ENCODE measurements around the gene PKD1. TPM values are rescaled to one million over a fixed set of nuclear protein-coding genes. Genes with fewer than 3 reads are reported as not detected.
"Not testable (repeated sequence)": the region's sequence is repeated elsewhere in the genome, so short reads cannot be mapped to it uniquely, and the experiment has no call there.

Gene PKD1
- total RNA-seq, 1 donor from 2014 or later: 78.4 TPM

DNA sequence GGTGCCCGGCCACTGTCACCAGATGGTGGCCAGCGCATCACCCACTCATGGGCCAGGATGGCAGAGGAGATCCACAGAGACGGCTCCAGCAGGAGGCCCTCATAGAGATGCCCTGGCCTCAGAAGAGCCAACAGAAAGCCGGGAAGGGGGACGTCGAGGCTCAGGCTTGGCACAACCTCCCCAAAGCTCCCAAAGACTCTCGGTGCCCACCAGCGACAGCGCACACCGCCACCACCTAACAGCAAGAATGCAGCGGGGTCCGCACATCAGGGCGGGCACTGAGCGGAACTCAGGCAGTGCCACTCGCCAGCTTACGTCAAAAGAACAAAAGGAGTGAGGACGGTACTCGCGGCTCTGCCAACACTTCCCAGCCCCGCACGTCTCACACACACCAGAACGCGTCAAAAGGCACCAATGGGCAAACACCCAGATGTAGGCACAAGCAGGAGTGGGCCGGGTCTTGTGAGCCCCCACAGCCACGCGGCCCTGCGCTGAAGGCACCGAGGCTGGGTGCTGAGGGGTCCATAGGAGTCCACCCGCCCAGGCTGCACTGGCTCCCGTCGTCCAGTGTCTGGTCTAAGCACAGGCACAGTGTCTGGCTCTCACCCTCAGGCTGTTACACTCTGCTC lies 8.7 kb downstream of the PKD1 start:
- intact Hi-C loops (cut with micrococcal nuclease): not testable (repeated sequence)

GRCh38 chr16:2126161-2126743 lies 9.4 kb downstream of the PKD1 start:
- intact Hi-C loops (cut with micrococcal nuclease): not testable (repeated sequence)

GRCh38 chr16:2125609-2126008 lies 10.1 kb downstream of the PKD1 start:
- intact Hi-C loops (cut with micrococcal nuclease): not testable (repeated sequence)

GRCh38 chr16:2124694-2125444 lies 10.8 kb downstream of the PKD1 start:
- intact Hi-C loops (cut with micrococcal nuclease): not testable (repeated sequence)

- intact Hi-C loops (cut with micrococcal nuclease): not testable (repeated sequence)
These were observed 11.4 kb downstream of the PKD1 start for GRCh38 chr16:2124377-2124693.

DNA sequence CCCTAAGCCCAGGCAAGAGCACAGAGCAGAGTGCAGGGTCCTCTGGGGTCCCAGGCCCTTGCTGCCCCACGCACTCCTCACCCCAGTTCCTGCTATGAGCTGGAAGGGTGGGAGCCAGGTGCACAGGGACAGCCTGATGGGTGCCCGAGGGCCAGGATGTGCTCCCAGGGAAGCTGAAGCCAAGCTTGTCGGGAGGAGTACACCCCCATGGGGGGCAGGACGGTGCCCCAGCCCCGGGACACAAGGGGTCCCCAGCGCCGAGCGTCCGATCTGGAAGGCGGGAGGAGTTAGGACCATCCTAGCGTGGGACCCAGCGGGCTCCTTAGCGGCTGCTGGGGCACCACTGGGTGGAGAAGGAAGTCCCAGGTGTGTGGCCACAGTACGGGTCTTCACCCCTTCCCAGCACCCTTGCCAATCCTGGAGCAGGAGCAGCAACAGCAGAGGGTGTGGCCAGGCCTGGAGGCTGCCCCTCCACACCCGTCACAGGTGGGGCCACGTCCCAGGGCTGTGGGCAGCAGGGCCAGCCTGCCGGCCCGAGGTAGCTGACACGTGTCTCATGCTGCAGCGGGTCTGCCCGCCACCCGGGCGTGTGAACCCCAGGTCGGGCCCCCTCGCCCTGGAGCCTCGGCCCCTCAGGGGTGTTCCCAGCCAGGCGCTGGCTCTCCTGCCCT lies 11.9 kb downstream of the PKD1 start:
- intact Hi-C loops (cut with micrococcal nuclease): not testable (repeated sequence)

GRCh38 chr16:2122934-2123683 lies 12.6 kb downstream of the PKD1 start:
- intact Hi-C loops (cut with micrococcal nuclease): not testable (repeated sequence)

DNA sequence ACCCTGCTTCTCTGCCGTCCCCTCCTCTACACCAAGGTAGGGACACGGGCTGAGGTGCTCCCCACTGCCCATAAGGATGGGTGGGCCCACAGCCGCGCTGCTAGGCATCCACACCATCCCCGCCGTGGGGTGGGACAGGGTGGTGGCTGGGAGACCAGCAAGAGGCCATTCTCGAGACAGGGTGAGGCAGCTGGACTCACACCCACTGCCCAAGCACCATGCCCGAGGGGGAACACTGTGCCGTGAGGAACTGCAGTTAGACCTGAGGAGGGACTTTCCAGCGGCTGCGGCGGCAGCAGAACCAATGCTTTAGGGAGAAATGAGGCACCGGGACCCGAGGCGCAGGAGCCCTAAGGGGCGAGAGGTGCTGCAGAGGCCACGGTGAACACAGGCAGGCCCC lies 13.3 kb downstream of the PKD1 start:
- intact Hi-C loops (cut with micrococcal nuclease): no loop called here

GRCh38 chr16:2121853-2122252 lies 13.8 kb downstream of the PKD1 start:
- intact Hi-C loops (cut with micrococcal nuclease): no loop called here

GRCh38 chr16:2121325-2121724 lies 14.4 kb downstream of the PKD1 start:
- intact Hi-C loops (cut with micrococcal nuclease): not testable (repeated sequence)

DNA sequence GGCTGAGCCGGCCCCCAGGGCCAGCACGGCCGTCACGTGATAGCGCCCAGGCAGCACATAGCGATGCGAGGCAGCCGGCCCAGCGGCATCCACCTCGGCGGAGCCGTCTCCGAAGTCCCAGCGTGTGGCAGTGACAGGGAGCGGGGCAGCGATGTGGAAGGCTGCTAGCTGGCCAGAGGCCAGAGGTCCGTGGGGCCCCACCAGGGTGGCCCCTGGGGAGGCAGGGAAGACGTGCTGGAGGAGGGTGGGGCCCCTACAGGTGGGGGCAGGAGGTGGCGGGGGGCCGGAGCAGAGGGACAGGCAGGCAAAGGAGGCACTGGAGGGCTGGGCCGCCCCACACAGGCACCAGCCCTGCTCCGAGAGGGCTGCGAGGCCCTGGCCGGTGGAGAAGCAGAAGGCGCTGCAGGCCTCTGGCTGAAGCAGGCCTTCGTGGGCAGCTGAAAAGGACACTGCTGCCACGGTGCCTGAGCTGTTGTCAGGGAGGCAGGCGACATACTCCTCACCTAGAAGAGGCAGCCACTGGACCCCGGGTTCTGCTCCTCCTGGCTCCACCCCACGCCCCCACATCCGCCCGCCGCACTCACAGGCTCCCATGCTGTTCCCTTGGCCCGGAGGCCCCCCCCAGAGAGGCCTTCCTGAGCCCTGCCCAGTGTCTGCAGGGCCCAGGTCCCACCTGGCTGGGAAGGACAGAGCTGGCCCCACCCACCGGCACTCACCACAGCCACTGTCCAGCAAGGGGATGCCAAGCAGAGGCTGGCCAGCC lies 17.6 kb downstream of the PKD1 start:
- intact Hi-C loops (cut with micrococcal nuclease): not testable (repeated sequence)

- intact Hi-C loops (cut with micrococcal nuclease): not testable (repeated sequence)
These were observed 18.4 kb downstream of the PKD1 start for GRCh38 chr16:2117341-2117740.

DNA sequence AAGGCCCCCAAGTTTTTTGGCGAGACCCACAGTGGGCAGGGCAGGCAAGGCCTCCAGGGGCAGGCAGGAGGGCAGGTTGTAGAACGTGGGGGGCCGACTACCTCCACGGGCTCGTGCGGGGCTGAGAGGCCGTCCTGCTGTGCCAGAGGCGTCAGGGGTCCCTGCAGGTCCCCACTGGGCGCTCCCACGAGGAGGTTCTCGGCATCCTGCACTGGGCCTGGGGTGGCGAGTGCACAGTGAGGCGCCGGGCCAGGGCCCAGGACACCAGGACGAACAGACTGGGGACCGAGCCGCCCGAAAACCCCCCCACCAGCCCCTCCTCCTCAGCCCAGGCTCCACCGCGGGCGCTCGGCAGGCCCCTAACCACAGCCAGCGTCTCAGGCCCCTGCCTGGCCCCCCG lies 19.3 kb downstream of the PKD1 start:
- intact Hi-C loops (cut with micrococcal nuclease): not testable (repeated sequence)

DNA sequence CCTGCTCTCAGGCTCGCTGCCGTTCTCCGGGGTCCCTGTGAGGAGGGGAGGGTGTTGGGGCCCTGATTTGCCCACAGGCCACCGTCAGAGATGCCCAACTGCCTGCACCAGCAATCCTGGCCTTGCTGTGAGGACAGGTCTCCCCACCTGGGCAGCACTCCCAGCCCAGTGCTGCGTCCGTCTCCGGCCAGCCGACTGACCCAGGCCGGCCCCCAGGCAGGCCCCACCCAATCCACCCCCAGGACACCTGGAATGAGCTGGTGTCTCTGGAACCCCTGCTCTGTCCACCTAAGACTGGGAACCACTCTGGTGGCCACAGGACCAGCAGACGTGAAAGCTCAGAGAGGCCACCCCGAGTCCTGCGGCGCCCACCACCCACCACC lies 20.1 kb downstream of the PKD1 start:
- intact Hi-C loops (cut with micrococcal nuclease): no loop called here

- intact Hi-C loops (cut with micrococcal nuclease): not testable (repeated sequence)
These were observed 20.7 kb downstream of the PKD1 start for GRCh38 chr16:2114885-2115590.

GRCh38 chr16:2114225-2114624 lies 21.5 kb downstream of the PKD1 start:
- intact Hi-C loops (cut with micrococcal nuclease): not testable (repeated sequence)

DNA sequence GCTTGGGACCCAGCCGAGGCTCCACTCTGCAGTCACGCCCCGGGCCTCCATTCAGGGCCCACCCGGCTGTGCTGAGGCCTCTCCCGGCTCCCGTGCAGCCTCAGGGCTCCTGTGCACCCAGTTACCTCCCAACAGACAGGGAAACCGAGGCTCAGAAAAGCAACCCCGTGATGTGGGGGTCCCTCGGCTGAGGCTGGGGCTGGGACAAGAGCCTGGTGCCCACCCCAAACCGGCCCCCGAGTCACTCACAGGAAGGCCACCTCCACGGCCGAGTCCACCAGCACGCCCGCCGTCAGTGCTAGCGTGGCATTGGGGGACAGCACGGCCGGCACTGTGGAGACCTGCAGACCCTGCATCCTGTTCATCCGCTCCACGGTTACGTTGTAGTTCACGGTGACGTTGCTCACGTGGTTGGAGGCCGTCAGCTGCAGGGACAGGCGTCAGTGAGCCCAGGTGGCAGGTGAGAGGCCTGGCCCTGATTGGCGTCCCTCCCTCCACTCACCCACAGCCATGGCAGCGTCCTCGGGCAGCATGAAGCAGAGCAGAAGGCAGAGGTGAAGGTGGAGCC lies 23.1 kb downstream of the PKD1 start:
- intact Hi-C loops (cut with micrococcal nuclease): not testable (repeated sequence)

- intact Hi-C loops (cut with micrococcal nuclease): not testable (repeated sequence)
These were observed 24.0 kb downstream of the PKD1 start for GRCh38 chr16:2111412-2112335.

- intact Hi-C loops (cut with micrococcal nuclease): not testable (repeated sequence)
These were observed 24.7 kb downstream of the PKD1 start for GRCh38 chr16:2111009-2111353.
